GM13976 (cell line): ENCODE data around the gene CCNA2.

Experiments used
- DNase-seq: peaks from one replicate; pipeline ENCODE4 v3.0.0; 2012; ENCODE audit warnings: low spot score
- in situ Hi-C: fragments of 300-500 bp; cut with MboI; formaldehyde crosslinking; loops from one replicate; pipeline ENCODE4 v1.12.0; 2022; ENCODE audit warnings: low sequenced_read_pairs, mixed read lengths, inconsistent platforms; ENCODE audit not compliant: unreplicated experiment
- TF ChIP-seq, protein P1 (sequence below): IDR thresholded peaks from 2 replicates; pipeline ENCODE4 v1.5.1; 2012; ENCODE audit warnings: borderline replicate concordance, mild to moderate bottlenecking; ENCODE audit not compliant: insufficient read depth; ENCODE audit errors: extremely low read depth, missing control alignments, control extremely low read depth

CCNA2 gene

DNA sequence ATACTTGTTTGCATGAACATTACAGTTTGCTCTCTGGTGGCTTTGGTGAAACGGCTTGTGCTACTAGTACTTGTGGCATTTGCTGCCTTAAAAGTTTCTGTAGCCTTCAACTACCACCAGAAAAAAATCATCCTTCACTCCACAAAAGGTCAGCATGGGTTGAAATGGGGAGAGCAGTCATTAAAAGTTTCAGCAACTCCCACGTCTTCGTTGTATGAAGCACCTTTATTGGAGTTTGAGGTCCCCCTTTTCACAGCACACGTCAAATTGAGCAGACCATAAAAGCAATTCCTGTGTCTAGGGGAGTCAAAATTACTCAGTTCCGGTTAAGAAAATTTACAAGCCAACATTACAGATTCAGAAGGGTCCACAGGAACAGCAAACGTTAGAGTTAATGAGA is 23.0 kb upstream of the CCNA2 start:
- DNase-seq: no peak
- TF ChIP-seq, protein P1, sequence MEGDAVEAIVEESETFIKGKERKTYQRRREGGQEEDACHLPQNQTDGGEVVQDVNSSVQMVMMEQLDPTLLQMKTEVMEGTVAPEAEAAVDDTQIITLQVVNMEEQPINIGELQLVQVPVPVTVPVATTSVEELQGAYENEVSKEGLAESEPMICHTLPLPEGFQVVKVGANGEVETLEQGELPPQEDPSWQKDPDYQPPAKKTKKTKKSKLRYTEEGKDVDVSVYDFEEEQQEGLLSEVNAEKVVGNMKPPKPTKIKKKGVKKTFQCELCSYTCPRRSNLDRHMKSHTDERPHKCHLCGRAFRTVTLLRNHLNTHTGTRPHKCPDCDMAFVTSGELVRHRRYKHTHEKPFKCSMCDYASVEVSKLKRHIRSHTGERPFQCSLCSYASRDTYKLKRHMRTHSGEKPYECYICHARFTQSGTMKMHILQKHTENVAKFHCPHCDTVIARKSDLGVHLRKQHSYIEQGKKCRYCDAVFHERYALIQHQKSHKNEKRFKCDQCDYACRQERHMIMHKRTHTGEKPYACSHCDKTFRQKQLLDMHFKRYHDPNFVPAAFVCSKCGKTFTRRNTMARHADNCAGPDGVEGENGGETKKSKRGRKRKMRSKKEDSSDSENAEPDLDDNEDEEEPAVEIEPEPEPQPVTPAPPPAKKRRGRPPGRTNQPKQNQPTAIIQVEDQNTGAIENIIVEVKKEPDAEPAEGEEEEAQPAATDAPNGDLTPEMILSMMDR: no peak
- in situ Hi-C loops: no loop called here

DNA sequence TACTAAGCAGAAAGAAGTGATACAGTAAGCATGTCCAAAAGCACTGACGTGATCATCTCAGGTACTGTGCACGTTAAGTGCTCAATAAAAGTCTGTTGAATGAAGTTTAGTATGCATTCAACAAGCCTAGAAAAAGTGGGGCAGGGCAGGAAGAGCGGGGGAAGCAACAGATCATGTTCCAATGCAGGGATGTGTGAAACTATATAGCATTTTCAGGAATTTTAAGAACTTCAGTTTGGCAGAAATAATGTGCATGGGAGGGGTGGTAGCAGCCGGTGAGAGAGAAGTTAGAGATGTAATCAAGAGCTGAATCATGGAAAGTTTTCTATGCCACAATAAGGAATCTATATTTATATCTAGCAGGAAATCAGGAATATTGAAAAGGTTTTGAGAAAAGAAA is 19.2 kb upstream of the CCNA2 start:
- TF ChIP-seq, protein P1: no peak
- in situ Hi-C loops: no loop called here
- no peak for DNase-seq

DNA sequence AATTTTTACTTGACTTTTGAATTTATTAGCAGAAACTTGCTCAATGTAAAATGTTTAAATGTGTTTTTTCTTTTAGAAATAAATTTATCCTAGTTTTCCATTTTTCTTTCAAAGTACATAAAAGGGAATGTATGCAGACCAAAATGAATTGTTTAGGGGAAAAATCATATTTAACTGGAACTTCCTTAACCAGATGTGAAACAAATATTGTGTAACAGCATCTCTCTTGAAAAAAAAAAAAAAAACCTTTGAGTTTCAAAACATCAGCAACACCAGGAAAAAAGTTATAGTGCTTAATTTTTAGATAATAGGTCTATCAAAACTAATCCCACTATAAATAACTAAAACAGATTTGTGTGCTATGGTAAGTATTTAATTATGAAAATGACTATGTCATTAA is 14.5 kb upstream of the CCNA2 start:
- TF ChIP-seq, protein P1: no peak
- in situ Hi-C loops: no loop called here
- no peak for DNase-seq

DNA sequence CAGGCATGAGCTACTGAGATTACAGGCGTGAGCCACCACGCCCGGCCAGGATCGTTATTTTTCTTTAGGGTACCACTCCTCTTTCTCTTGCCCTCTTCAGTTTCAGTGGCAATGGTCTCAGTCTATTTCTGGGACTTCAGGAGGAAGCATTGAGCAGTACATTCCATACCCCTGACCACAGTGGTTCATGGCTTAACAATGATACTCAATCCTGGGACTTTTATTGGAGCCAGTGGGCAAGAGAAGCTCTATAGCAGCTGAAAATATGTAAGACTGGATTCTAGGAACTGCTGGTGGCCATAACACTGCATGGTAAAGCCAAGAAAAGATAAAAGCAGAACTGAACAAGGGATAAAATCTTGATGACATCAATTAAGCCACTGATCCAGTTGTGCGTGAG is 5.8 kb upstream of the CCNA2 start:
- no peak for DNase-seq
- in situ Hi-C loops: no loop called here
- TF ChIP-seq, protein P1: no peak

DNA sequence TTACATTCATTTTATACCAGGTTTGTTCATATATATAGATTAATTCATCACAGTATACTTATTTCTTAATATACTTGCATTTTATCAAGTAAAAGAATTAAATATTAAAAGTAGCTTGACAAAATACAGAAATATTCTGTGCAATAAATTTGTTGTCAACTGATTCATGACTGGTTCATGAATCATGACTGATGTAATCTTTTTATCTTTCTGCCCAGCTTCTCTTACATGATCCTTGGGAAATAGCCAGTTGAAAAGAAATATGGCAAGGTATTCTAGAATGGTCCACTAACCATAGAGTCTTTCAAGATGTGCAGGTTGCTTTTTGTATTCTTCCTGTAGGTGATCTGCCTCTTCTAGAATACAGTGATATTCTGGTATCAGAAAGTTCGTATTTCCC is 4.2 kb upstream of the CCNA2 start:
- DNase-seq: no peak
- TF ChIP-seq, protein P1: no peak
- in situ Hi-C loops: no loop called here

DNA sequence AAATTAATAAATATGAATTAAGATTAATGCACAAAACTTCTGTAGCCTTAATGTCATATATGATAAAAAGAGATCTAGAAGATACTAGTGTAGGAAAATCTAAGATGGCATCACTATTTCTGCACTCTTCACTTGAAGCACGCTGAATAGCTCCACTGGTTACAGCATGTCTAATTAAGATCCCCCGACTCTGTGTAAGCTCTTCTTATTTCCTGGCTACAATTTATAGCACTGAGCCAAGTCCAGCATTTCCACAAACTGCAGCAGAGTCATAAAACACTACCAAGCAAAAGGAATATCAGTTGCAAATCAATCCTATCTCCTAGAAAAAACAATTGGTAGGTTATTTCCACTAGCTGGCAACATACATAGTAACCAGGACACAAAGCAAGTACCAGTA is 1.3 kb upstream of the CCNA2 start:
- in situ Hi-C loops: no loop called here
- TF ChIP-seq, protein P1: no peak
- no peak for DNase-seq

DNA sequence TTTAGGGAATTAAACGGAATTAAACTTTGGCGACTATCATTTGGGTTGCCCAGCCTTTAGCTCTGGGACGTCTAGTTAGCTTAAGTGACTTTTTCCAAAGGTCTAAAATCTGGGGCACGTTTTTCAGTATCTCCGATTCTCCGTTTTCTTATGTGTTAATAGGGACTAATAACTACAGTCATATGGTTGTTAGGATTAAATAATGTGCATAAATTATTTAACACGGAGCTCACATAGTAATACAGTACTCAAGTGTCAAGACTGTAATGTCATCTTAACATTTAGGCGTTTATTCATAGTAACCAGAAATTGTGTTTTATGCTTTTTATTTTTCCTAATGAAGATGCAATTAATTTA is 466 bp upstream of the CCNA2 start:
- DNase-seq: no peak
- in situ Hi-C loops: no loop called here
- TF ChIP-seq, protein P1: no peak
